ENCODE data around the gene CHCHD6.

DNA sequence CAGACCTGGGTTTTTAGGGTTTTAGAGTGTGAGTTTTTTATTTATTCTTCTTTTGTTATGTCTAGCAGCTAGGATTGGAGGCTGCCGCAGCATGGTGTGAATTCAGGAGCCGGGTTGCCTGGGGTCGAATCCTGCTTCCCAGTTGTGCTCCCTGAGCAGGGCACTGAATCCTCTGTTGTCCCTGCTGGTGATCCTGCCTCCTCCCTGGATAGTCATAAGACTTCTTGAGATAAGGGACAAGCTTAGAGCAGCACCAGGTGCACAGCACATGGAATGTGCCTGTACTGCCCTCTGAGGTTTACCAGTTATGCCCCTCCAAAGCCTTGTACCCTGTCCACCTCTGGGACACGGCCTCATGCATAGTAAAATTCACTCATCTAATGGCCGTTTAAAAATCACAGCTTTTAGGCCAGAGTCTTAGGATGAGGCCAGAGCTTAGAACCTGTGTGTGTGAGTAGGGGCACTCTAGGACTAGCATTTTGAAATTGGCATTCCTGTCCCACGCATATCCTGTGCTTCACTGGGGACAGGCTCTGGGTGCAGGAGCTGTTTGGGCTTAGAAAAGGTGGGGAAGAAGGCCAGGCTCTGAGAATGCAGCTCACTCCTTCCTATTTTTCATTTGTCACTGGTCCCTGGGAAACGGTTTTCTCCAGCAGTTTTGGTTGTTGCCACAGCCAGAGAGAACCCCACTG is 47.7 kb downstream of the CHCHD6 start:
- TF ChIP-seq CTCF (IDR thresholded peaks at IDR 0.05; ENCODE audit: insufficient read depth, low read length, poor library complexity, severe bottlenecking) (no peak), EZH2phosphoT487 (conservative IDR thresholded peaks at IDR 0.05; ENCODE audit: low read length) (no peak)
